GM20000 (cell line): ENCODE measurements around the gene PSMB7.

Source experiments
- DNase-seq: peaks from one replicate; pipeline ENCODE4 v3.0.0; 2012; ENCODE audit warnings: low spot score
- TF ChIP-seq, protein P1 (sequence below): IDR thresholded peaks from 2 replicates; pipeline ENCODE4 v1.5.1; 2012; ENCODE audit warnings: mild to moderate bottlenecking, control low read depth; ENCODE audit errors: extremely low read depth, missing control alignments

PSMB7 gene

DNA sequence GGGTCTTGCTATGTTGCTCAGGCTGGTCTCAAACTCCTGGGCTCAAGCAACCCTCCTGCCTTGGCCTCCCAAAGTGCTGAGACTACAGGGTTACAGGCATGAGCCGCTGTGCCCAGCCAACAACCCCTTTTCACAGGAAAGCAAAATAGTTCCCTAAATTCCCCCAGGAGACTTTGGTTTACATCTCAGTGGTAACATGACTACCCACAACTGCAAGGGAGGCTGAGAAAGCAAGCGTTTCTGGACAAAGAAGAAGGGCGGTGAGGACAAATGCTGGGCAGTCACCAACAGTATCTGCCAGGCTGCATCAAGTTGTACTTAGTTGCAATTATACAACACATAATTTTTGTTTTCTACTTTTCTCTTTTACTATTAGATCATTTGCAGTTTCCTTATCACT lies 27.6 kb upstream of the PSMB7 start:
- TF ChIP-seq, protein P1, sequence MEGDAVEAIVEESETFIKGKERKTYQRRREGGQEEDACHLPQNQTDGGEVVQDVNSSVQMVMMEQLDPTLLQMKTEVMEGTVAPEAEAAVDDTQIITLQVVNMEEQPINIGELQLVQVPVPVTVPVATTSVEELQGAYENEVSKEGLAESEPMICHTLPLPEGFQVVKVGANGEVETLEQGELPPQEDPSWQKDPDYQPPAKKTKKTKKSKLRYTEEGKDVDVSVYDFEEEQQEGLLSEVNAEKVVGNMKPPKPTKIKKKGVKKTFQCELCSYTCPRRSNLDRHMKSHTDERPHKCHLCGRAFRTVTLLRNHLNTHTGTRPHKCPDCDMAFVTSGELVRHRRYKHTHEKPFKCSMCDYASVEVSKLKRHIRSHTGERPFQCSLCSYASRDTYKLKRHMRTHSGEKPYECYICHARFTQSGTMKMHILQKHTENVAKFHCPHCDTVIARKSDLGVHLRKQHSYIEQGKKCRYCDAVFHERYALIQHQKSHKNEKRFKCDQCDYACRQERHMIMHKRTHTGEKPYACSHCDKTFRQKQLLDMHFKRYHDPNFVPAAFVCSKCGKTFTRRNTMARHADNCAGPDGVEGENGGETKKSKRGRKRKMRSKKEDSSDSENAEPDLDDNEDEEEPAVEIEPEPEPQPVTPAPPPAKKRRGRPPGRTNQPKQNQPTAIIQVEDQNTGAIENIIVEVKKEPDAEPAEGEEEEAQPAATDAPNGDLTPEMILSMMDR, result no peak
- DNase-seq, result no peak

DNA sequence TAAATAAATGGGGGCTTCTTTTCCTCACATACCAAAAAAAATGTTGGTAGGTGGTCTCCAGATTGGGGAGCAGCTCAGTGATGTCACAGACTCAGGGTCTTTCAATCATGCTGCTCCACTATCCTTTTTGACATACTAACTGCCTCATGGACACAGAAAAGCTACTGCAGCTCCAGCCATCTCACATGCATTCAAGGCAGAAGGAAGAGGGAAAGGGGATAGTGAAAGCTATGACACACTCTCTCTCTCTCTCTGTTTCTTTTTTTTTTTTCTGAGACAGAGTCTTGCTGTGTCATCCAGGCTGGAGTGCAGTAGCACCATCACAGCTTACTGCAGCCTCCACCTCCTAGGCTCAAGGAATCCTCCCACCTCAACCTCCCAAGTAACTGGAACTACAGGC lies 27.1 kb upstream of the PSMB7 start:
- TF ChIP-seq, protein P1, result no peak
- no peak for DNase-seq

DNA sequence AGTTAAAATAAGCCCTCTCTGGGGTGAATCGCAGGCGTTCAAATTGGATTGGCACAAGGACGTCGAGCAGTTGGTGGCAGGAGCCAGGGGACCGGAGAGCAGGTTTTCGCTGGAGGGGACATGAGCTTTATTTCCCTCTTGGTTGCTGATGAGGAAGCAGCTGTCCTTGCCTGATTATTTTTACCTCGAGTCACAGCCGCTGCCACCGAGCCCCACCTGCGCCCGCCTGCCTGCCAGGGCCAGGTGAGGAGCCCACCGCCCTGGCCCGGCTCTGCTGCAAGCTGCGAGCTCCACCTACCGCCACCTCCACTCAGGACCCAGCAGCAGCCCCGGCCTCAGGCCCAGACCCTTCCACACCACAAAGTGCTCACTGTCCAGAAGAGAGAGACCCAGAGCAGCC lies 26.0 kb upstream of the PSMB7 start:
- no peak for DNase-seq
- TF ChIP-seq, protein P1, result no peak

DNA sequence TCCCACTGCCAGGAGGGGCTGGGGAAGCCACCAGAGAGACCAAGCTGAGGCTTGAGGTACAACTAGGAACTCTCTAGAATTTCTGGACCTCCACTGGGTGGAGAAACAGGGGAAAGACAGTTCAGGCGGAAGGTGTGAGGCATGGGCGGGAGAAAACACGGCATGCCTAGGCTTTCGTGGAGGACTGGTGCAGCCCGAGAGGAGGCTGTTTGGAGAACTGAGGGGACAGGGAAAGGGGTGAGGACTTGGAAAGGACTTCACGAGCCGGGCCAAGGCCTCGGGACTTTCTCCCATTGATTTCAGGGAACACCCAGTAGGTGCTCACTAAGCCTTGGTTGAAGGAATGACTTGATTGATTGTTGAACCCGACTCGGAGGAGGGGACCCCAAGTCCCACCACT lies 25.5 kb upstream of the PSMB7 start:
- no peak for DNase-seq
- TF ChIP-seq, protein P1, result no peak

DNA sequence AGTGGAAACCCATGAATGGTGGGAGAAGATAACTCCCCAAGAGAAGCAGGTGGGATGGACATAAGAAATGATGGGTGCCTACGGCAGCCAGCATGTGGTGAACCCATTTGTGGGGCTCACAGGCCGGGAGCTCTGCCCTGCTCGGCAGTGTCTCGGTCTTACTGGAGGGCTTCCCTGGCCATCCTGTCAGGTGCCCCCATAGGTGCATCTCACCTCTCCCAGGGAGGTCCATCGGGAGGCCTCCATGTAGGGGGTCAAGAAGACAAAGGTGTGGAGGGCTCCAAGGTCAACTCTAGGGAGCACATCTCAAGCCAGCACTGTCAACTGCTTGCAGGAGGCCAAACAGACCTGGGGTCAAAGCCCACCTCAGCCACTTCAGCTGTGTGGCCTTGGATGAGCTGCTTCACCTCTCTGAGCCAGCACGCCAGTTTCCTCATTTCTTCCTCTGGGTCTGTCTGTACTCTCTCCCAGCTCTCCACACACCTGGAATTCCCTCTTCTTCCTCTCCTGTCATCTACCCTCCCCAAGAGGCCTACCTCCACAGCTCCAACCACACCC lies 24.5 kb upstream of the PSMB7 start:
- TF ChIP-seq, protein P1, result no peak

DNA sequence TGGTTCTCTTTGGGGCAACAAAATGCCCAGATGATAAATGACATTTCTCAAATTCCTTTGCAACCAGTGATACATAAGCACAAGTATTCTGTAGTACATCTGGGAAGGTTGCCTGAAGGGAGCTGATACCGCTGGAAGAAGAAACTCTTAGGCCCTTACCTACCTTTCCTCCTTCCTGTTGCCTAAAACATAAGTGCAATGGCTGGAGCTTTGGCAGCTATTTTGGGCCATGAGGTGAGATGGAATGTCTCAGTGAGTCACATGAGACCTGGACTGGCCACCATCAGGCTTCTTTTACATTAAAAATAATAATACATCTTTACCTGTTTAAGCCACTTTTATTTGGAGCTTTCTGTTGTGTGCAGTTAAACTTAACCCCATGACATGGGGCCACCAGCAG lies 23.8 kb upstream of the PSMB7 start:
- TF ChIP-seq, protein P1, result no peak
- DNase-seq, result no peak

More for the DNA sequence above, 24.5 kb upstream of the PSMB7 start:
- DNase-seq, result no peak

DNA sequence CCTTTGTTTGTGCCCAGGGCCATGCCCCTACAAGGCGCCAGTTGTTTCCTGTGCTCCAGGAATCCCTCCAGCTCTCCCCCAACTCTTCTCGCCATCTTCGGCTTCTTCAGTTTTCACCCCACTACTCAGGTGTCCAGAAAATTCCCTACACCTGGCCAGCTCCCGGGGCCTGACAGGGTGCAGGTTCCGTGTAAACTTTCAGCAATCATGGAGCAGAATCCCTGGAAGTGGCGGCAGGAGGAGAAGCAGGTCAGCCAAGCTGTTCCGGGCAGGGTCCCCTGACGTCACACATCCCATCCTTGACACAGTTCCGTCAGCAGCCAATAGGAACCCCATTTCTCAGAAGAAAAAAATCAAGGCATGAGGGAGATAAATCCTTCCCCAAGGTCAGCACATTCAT lies 22.8 kb upstream of the PSMB7 start:
- TF ChIP-seq, protein P1, result no peak
- DNase-seq, result no peak

DNA sequence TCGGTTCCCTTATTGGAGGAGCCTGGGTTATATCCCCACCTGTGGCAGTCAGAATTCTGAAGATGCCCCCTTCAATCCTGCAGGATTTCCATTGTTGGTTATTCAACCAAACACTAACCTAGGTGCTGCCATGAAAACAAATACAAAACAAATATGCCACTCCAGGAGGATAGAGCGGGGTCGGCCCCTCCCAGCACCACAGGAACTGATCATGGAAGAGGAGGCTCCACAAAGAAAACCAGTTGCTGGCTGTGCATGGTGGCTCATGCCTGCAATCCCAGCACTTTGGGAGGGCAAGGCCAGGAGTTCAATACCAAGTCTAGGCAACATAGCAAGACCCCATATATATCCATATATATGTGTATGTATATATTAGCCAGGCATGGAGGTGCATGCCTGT lies 21.8 kb upstream of the PSMB7 start:
- DNase-seq, result no peak
- TF ChIP-seq, protein P1, result no peak
